Activated CD8-positive, alpha-beta memory T cell treated with anti-CD3 and anti-CD28 coated beads, Interleukin-2, amount 50 U/mL, for 48 hours (primary cell): ENCODE measurements around the gene RASA3.

Experiments used
- DNase-seq: peaks from one replicate; pipeline ENCODE4 v3.0.0-alpha.2; 2020

RASA3 gene

DNA sequence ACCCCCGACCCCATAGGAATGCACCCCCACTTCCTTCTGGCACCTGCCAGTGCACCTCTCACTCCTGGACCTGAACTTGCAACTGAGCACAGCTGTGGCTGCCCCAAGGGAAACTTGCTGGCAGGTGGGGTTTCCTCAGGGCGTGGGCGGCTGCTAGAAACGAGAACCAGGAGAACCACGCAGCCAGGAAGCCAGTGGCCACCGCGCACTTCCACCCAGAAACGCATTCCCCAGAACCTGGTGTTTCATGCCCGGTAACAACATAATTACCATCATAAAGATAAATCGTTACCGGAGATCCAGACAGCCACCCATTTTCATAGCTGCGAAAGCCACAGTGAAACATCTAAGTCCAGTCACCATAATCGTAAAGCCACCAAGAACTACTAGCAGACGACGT is 83.4 kb downstream of the RASA3 start:
- peak; percentile 77 for DNase-seq

DNA sequence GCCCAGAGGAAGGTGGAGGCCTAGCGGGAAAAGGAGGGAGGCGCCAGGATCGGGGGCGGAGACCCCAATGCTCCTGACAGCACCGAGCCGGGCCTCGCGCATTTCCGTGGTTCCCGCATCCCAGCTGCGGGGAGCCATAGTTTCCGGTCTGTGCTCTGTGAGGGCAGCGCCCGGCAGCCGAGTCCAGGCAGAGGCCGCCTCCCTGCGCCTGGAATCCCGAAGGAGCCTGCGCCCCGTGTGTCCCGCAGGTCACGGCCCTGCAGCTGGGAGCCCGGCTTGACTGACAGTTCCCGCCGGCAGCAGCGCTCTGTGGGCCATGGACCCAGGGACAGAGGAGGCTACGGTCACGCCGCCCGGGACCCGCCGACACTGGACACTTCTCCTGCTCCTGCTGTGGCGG is 84.0 kb downstream of the RASA3 start:
- no peak for DNase-seq

- DNase-seq: no peak
Observed at GRCh38 chr13:114047358-114047881, 85.0 kb downstream of the RASA3 start.

GRCh38 chr13:114046431-114046975 is 85.9 kb downstream of the RASA3 start:
- no peak for DNase-seq

GRCh38 chr13:114045113-114045735 is 87.2 kb downstream of the RASA3 start:
- no peak for DNase-seq

DNA sequence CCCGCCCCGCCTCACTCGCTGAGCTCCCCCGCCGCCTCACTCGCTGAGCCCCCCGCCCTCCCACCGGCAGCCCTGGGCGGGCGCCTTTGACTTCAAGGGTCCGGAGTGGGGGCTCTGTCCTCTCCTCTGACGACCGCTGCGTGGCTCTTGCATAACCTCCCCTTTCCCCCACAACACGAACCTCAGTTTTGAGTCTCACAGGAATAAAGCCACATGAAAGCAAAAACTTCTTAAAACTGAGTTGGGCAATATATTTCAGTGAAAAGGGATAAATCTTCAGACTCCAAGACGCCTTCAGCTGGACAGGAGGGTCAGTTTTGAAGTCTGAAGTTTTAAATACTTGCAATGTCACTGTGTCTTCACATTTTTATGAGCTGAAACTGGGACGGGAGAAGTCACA is 87.9 kb downstream of the RASA3 start:
- DNase-seq: no peak

DNA sequence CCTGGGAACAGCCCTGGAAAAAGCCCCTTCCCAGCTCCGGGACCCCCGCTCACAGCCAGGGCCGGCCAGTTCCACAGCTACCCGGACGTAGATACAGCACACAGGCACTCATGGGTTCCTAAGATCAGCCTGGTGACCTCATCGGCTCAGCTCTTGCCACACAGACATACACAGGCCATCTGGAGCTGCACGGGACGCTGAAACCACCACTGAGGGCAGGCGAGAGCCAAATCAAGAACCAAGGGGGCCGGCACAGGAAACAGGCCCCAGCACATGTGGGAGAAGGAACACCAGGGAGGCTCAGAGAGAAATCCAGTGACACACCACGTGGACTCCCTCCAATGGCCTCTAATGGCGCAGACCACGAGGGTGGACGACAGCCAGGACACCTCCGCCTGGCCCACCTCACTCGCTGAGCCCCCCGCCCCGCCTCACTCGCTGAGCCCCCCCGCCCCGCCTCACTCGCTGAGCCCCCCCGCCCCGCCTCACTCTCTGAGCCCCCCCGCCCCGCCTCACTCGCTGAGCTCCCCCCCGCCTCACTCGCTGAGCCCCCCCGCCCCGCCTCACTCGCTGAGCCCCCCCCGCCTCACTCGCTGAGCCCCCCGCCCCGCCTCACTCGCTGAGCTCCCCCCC is 88.9 kb downstream of the RASA3 start:
- DNase-seq: no peak

GRCh38 chr13:114042066-114042815 is 90.2 kb downstream of the RASA3 start:
- DNase-seq: no peak

GRCh38 chr13:114041493-114041892 is 90.9 kb downstream of the RASA3 start:
- DNase-seq: no peak

DNA sequence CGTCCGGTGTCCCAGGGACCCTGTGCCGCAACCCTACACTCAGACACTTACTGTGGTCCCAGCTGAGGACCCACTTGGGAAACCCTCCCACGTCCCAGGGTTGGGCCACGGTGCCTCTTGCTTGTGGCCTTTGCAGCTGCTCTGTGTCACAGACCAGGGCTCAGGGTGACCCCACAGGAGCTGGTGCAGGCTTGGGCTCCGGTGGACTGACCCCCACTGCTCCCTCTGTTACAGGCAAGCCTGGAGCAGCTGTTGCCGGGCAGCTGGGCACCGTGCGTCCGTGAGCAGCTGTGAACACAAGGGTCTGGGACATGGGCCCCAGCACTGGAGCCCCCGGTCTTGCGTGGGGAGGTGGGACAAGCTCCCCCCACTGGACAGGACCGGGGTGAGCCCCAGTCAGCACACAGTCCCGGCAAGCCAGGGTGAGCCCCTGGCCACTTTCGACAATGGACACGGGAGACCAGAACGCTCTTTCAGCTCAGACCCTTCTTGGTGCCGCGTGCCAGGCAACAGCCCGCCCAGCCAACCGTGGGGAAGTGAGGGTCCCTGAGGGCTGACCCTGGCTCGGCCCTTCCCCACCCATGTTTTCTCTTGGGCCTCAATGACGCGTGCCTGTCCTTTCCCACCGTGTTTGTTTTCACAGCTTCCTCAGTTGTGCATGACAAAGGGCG is 92.8 kb downstream of the RASA3 start:
- no peak for DNase-seq

DNA sequence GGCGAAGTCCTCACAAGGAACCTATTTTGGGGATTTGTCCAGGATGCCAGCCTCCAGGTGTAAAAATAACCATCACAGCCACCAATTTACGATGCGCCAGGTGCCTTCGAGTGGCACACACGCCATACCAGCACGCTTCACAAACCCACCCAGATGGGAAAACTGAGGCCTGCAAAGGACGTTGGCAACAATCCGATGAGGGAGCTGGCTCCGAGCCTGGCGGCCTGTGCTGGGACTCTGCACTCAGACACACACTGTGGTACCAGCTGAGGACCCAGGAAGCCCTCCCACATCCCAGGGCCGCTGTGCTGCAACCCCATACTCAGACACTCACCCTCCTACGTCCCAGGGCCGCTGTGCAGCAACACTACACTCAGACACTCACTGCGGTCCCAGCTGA is 93.5 kb downstream of the RASA3 start:
- no peak for DNase-seq

DNA sequence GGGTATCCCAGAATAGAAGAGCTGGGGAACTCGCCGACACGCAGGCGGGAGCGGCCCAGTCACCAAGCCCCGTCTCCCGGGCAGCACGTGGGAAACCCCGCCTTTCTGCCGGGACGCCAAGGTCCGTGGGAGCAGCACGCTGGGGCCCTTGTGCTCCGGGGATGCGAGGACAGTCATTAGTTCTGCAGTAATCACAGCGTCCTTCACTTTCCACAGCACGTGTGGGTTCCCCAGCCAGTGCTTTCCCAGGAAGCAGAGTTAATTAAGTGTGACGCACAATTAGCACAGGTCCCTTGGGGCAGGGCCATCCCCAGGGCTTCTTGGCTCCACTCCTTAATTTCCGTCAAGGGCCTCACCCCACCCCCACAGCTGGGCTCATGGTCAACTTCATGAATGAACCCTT is 94.2 kb downstream of the RASA3 start:
- DNase-seq: no peak

GRCh38 chr13:114037674-114038073 is 94.7 kb downstream of the RASA3 start:
- no peak for DNase-seq

- DNase-seq: no peak
Observed at GRCh38 chr13:114035583-114036531, 96.6 kb downstream of the RASA3 start.

- no peak for DNase-seq
Observed at GRCh38 chr13:114035186-114035582, 97.2 kb downstream of the RASA3 start.

DNA sequence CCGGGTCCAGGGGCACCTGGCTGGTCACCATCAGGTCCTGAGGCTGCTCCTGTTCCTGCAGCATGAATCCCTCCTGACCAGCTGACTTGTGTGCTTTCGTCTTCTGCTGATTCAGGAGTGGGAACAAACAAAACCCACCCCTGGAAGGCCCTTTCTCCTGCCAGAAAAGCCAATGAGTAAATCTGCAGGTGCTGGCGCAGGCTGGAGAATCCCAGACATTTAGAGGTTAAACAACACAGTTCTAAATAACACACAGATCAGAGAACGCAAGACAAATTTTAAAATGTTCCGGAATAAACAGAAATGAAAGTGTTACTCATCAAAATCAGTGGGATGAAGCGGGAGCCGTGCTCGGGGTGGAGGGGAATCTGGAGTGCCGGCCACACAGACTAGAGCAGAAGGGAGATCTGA is 97.9 kb downstream of the RASA3 start:
- no peak for DNase-seq

DNA sequence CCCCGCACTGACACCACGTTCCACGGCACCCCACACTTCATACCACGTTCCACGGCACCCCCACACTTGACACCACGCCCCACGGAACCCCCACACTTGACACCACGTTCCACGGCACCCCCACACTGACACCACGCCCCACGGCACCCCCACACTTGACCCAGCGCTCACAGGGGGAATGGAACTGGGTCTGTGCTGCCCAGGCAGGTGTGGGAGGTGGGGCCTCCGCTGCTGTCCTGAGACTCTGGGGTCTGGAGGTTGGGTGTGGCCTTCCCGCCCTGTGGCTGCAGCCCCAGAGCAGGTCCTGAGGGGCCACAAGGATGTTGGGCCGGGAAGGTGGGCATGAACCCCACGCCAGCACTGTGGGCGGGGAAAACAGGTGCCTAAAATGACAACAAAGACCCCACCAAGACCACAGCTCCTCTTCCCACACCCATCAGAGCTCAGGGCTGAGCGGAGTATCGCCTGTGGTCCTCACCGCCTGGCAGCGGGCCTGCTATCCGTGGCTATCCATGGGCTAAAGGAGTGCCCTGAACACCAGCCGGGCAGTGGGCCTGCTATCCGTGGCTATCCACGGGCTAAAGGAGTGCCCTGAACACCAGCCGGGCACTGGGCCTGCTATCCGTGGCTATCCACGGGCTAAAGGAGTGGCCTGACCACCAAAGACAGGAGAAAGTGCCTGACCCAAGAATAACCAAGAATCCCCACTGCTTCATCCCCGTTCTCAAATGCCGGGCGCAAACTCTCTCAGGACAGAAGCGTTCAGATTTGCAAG is 98.7 kb downstream of the RASA3 start:
- no peak for DNase-seq

- no peak for DNase-seq
Observed at GRCh38 chr13:114032126-114032799, 100.2 kb downstream of the RASA3 start.

GRCh38 chr13:114031631-114032030 is 100.8 kb downstream of the RASA3 start:
- no peak for DNase-seq
